Activated B cell treated with CpG ODN at 0.5 μM for 24 hours (primary cell): ENCODE results near the gene SRPRA. TPM values are rescaled to one million over a fixed set of nuclear protein-coding genes. Genes with fewer than 3 reads are reported as not detected.
"Not testable (repeated sequence)": the region's sequence is repeated elsewhere in the genome, so short reads cannot be mapped to it uniquely, and the experiment has no call there.

Experiments
- ATAC-seq: fragments of 200-7000 bp; cut with Tn5 transposase; one replicate; pipeline ENCODE4 v1.10.0; 2021; ENCODE audit warnings: low read depth, mild to moderate bottlenecking, moderate library complexity
- CTCF ChIA-PET: fragments of 350-600 bp; sonication (Branson Sonifier 250); formaldehyde crosslinking; loops from one replicate; lab custom pipeline; 2021; ENCODE audit warnings: antibody characterized with exemption; lab: Charles Lee
- POLR2A ChIA-PET: fragments of 350-600 bp; sonication (Branson Sonifier 250); formaldehyde crosslinking; loops from one replicate; lab custom pipeline; 2021; ENCODE audit warnings: antibody characterized with exemption; lab: Charles Lee
- DNase-seq: peaks from one replicate; pipeline ENCODE4 v3.0.0; 2022
- H3K27ac Mint-ChIP-seq: one replicate; pipeline ENCODE4 v1.8.0; 2020; ENCODE audit warnings: mixed read lengths
- H3K27me3 Mint-ChIP-seq: one replicate; pipeline ENCODE4 v1.8.0; 2021; ENCODE audit warnings: mixed read lengths
- H3K36me3 Mint-ChIP-seq: one replicate; pipeline ENCODE4 v1.8.0; 2021; ENCODE audit warnings: low read depth, mixed read lengths
- H3K4me1 Mint-ChIP-seq: one replicate; pipeline ENCODE4 v1.8.0; 2021; ENCODE audit warnings: mixed read lengths
- H3K4me3 Mint-ChIP-seq: one replicate; pipeline ENCODE4 v1.8.0; 2020; ENCODE audit warnings: mild to moderate bottlenecking, mixed read lengths
- H3K9me3 Mint-ChIP-seq: one replicate; pipeline ENCODE4 v1.8.0; 2020; ENCODE audit warnings: mixed read lengths
- CTCF ChIP-seq: fragments of 200-600 bp; IDR thresholded peaks from one replicate; pipeline ENCODE4 v1.8.0; 2022; ENCODE audit warnings: antibody characterized with exemption, mild to moderate bottlenecking
- intact Hi-C: fragments of 100-400 bp; cut with micrococcal nuclease; formaldehyde crosslinking; loops from one replicate; pipeline ENCODE4 v1.15.1; 2024
- total RNA-seq: library from RNA; stranded (reverse); gene quantifications from 2 replicates; pipeline ENCODE4 v1.2.3, GENCODE V29; 2022

Gene SRPRA
- total RNA-seq, 1 donor from 2014 or later = 128 TPM

GRCh38 chr11:126312961-126313360 is 44.3 kb upstream of the SRPRA start:
- peaks cover 26% of the 10 kb centered on the region for H3K4me1 Mint-ChIP-seq
- peaks cover 3% of the 10 kb centered on the region for H3K9me3 Mint-ChIP-seq
- peaks cover 74% of the 10 kb centered on the region for H3K36me3 Mint-ChIP-seq
- TF ChIP-seq CTCF = no peak
- H3K4me3 Mint-ChIP-seq = no peak overlapping the region
- ATAC-seq (no peak), DNase-seq (no peak)
- H3K27me3 Mint-ChIP-seq = no peaks in the 10 kb centered on the region
- CTCF ChIA-PET = no interaction called here
- intact Hi-C loops = no loop called here
- H3K27ac Mint-ChIP-seq = no peak overlapping the region
- POLR2A ChIA-PET = interaction anchor here (0.5 kb wide), 1 partner anchor 161 kb away, joined by 5 read pairs; no protein-coding TSS in a partner anchor

DNA sequence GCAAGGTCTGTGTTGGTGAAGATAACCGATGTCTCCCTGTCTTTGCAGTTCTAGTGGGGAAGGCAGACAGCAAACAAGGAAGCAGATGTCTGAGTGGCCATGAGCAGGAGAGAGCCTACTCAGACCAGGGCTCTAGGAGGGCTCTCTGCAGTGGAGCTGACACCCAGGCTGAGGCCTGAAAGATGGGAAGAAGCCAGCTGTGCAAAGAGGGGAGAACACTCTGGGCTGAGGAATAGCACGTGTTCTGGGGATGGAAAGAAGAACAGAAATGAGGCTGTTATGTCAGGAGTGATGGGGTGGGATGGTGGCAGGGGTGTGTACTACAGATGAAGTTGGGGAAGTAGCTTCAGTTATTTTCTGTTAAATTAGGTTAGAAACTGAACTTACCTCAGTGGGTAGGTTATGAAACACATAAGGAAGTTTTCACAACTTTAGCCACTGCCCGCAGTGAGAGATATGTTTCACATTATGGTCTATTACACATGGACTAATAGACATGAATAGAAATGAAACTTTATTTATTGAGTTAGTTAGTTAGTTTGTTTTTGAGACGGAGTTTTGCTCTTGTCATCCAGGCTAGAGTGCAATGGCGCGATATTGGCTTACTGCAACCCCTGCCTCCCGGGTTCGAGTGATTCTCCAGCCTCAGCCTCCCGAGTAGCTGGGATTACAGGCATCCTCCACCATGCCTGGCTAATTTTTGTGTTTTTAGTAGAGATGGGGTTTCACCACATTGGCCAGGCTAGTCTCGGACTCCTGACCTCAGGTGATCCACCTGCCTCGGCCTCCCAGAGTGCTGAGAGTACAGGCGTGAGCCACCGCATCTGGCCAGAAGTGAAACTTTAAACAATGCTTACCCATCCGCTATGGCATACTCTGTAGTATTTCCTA is 43.0 kb upstream of the SRPRA start:
- ATAC-seq = no peak
- Mint-ChIP-seq H3K27me3 (no peaks in the 10 kb centered on the region), H3K36me3 (peaks cover 73% of the 10 kb centered on the region), H3K4me3 (no peak overlapping the region), H3K9me3 (peaks cover 3% of the 10 kb centered on the region), H3K27ac (no peak overlapping the region), H3K4me1 (peaks cover 24% of the 10 kb centered on the region)
- TF ChIP-seq CTCF = no peak
- DNase-seq = no peak
- intact Hi-C loops = no loop called here
- ChIA-PET CTCF (interaction anchor here (0.9 to 3.5 kb wide), 7 partner anchors 12 to 169 kb away, joined by 3 to 36 read pairs (median 3); partner anchors contain the start of genes FOXRED1 and ST3GAL4), POLR2A (no interaction called here)

GRCh38 chr11:126310992-126311310 is 42.3 kb upstream of the SRPRA start:
- Mint-ChIP-seq H3K36me3 (peaks cover 67% of the 10 kb centered on the region), H3K4me1 (peaks cover 30% of the 10 kb centered on the region), H3K27me3 (no peaks in the 10 kb centered on the region), H3K27ac (no peak overlapping the region), H3K9me3 (peaks cover 3% of the 10 kb centered on the region), H3K4me3 (no peak overlapping the region)
- ChIA-PET POLR2A (interaction anchor here (0.9 kb wide), 1 partner anchor 170 kb away, joined by 3 read pairs; no protein-coding TSS in a partner anchor), CTCF (interaction anchor here (0.7 to 3.5 kb wide), 11 partner anchors 8 to 1032 kb away, joined by 3 to 36 read pairs (median 3); partner anchors contain the start of genes FOXRED1 and ST3GAL4)
- ATAC-seq = no peak
- intact Hi-C loops = loop anchor here (1.0 kb wide), 1 partner anchor 169 kb away; no protein-coding TSS in a partner anchor
- no peak for TF ChIP-seq CTCF
- no peak for DNase-seq

DNA sequence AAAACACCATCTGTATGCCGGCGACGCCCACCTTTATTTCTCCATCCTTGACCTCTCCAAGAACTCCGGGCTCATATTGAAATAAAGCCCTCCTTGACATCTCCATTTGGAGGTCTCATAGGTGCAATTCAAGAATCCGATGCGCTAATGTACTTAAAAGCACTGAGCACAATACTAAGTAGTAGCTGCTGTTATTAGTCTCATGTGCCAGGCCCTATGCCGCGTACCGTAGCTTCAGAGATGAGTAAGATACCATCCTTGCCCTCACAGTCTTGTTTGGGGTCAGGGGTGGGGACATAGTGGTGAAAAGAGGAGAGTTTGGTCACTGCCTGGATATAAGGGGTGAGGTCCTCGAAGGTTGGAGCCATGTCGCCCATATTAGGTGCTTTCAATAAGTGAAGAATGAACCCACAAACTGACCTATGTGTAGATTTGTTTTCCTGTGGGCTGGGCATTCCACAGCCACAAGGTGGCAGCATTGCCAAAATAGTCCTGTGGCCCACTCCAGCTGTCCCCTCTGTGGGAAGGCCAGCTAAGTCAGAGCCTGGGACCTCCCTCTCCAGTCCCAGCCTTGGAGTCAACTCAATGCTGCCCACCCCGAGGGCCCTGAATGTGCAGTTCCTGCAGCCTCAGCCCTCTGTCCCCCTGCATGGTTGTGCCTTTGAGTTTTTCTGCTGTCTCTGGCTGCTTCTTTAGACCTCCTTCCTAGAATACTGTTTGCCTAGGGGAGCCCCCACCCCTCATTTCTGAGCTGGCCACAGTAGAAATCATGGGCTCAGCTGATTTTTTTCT is 41.7 kb upstream of the SRPRA start:
- ATAC-seq = peak; percentile 61
- Mint-ChIP-seq H3K27me3 (no peaks in the 10 kb centered on the region), H3K27ac (no peak overlapping the region), H3K4me1 (peaks cover 35% of the 10 kb centered on the region), H3K9me3 (peaks cover 3% of the 10 kb centered on the region), H3K36me3 (peaks cover 67% of the 10 kb centered on the region), H3K4me3 (no peak overlapping the region)
- ChIA-PET POLR2A (interaction anchor here (0.9 kb wide), 1 partner anchor 171 kb away, joined by 3 read pairs; no protein-coding TSS in a partner anchor), CTCF (interaction anchor here (0.7 to 3.5 kb wide), 12 partner anchors 9 to 1033 kb away, joined by 3 to 36 read pairs (median 3); partner anchors contain the start of genes FOXRED1 and ST3GAL4)
- DNase-seq = peak; percentile 35
- intact Hi-C loops = loop anchor here (1.0 kb wide), 1 partner anchor 170 kb away; no protein-coding TSS in a partner anchor
- TF ChIP-seq CTCF = peak; percentile 30

DNA sequence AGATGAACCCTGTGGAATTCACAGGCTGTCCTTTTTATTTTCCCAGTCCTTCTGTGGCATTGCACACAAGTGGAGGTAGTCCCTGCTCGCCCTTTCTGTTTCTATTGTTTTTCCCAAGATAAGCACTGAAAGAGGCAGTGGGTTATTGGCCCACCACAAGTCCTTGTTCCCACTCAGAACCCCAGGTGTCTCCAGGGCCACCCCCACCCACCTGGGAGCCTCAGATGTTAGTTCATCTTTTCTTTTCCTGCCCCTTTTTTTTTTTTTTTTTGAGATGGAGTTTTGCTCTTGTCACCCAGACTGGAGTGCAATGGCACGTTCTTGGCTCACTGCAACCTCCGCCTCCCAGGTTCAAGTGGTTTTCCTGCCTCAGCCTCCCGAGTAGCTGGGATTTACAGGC is 40.1 kb upstream of the SRPRA start:
- H3K27ac Mint-ChIP-seq, POLR2A ChIA-PET, H3K27me3 Mint-ChIP-seq, DNase-seq, H3K9me3 Mint-ChIP-seq, H3K4me3 Mint-ChIP-seq, ATAC-seq: not testable (repeated sequence)
- CTCF ChIA-PET = interaction anchor here (3.5 kb wide), 1 partner anchor 171 kb away, joined by 36 read pairs; no protein-coding TSS in a partner anchor
- Mint-ChIP-seq H3K4me1 (peaks cover 45% of the 10 kb centered on the region), H3K36me3 (peaks cover 62% of the 10 kb centered on the region)
- intact Hi-C loops = loop anchor here (5.0 to 10.0 kb wide), 3 partner anchors 49 to 794 kb away; partner anchors contain the start of genes CDON and ST3GAL4
